MCF 10A (cell line): ENCODE results near the gene NELFA. TPM values are rescaled to one million over a fixed set of nuclear protein-coding genes. Genes with fewer than 3 reads are reported as not detected.
A peak's percentile ranks its signal among the peaks of the same experiment; 100 is the strongest.

Experiments
- BruUV-seq: library from RNA; stranded (reverse); fragments of 400-500 nt; replicated peaks from 2 replicates; lab custom pipeline; 2021; lab: Mats Ljungman, UMichigan
- CTCF ChIA-PET: fragments of 300-600 bp; sonication (Branson Sonifier 250); formaldehyde crosslinking; extraction: SDS; loops from one replicate; lab custom pipeline; 2021; ENCODE audit warnings: antibody characterized with exemption, inconsistent platforms; lab: Yijun Ruan, JAX
- POLR2A ChIA-PET: fragments of 300-600, 350-650 bp; sonication (Branson Sonifier 250); formaldehyde crosslinking; extraction: SDS; loops from one replicate; lab custom pipeline; 2020; ENCODE audit warnings: antibody characterized with exemption, inconsistent platforms; lab: Yijun Ruan, JAX
- DNase-seq: peaks from one replicate; pipeline ENCODE4 v3.0.0-alpha.2; 2018; ENCODE audit not compliant: unreplicated experiment
- H3K27ac Mint-ChIP-seq: one replicate; pipeline ENCODE4 v1.8.0; 2022; ENCODE audit warnings: mild to moderate bottlenecking, low read depth, mixed read lengths; ENCODE audit not compliant: unreplicated experiment
- H3K27me3 Mint-ChIP-seq: one replicate; pipeline ENCODE4 v1.8.0; 2022; ENCODE audit warnings: mixed read lengths; ENCODE audit not compliant: insufficient read depth, unreplicated experiment
- H3K36me3 Mint-ChIP-seq: one replicate; pipeline ENCODE4 v1.8.0; 2022; ENCODE audit warnings: mild to moderate bottlenecking, moderate library complexity, mixed read lengths; ENCODE audit not compliant: insufficient read depth, unreplicated experiment
- H3K4me1 Mint-ChIP-seq: one replicate; pipeline ENCODE4 v1.8.0; 2022; ENCODE audit warnings: mixed read lengths; ENCODE audit not compliant: insufficient read depth, unreplicated experiment
- H3K4me3 Mint-ChIP-seq: one replicate; pipeline ENCODE4 v1.8.0; 2022; ENCODE audit warnings: mild to moderate bottlenecking, moderate library complexity, mixed read lengths; ENCODE audit not compliant: unreplicated experiment
- H3K9me3 Mint-ChIP-seq: one replicate; pipeline ENCODE4 v1.8.0; 2022; ENCODE audit warnings: mixed read lengths; ENCODE audit not compliant: unreplicated experiment
- CTCF ChIP-seq: fragments of 200-600 bp; IDR thresholded peaks from one replicate; pipeline ENCODE4 v1.8.0; 2022; ENCODE audit warnings: antibody characterized with exemption, mild to moderate bottlenecking; ENCODE audit not compliant: unreplicated experiment
- intact Hi-C: fragments of 100-400 bp; cut with micrococcal nuclease; formaldehyde crosslinking; loops from 2 replicates; pipeline ENCODE4 v1.14.1; 2022
- total RNA-seq: library from RNA; stranded (reverse); gene quantifications from 2 replicates; pipeline ENCODE4 v1.2.3, GENCODE V29; 2022

The NELFA gene
- total RNA-seq, 1 experiment from 2014 or later = 36.2 TPM

GRCh38 chr4:1985294-1985693, 23.5 kb downstream of the NELFA start:
- peaks cover 78% of the 10 kb centered on the region for H3K36me3 Mint-ChIP-seq
- CTCF ChIA-PET = no interaction called here
- POLR2A ChIA-PET = no interaction called here

GRCh38 chr4:1984406-1985191, 24.2 kb downstream of the NELFA start:
- Mint-ChIP-seq H3K4me3 (no peak overlapping the region), H3K36me3 (peaks cover 80% of the 10 kb centered on the region)
- DNase-seq = no peak

More at GRCh38 chr4:1985294-1985693, 23.5 kb downstream of the NELFA start:
- intact Hi-C loops = no loop called here
- Mint-ChIP-seq H3K4me3 (no peak overlapping the region), H3K27me3 (no peaks in the 10 kb centered on the region), H3K4me1 (peaks cover 9% of the 10 kb centered on the region), H3K27ac (no peak overlapping the region), H3K9me3 (no peaks in the 10 kb centered on the region)
- BruUV-seq = no TSS peak
- TF ChIP-seq CTCF = no peak
- DNase-seq = no peak

GRCh38 chr4:1983846-1984405, 24.8 kb downstream of the NELFA start:
- no peak for DNase-seq
- Mint-ChIP-seq H3K27ac (peak overlapping the region; percentile 36), H3K27me3 (no peaks in the 10 kb centered on the region), H3K9me3 (no peaks in the 10 kb centered on the region), H3K4me3 (no peak overlapping the region), H3K36me3 (peaks cover 82% of the 10 kb centered on the region), H3K4me1 (peaks cover 9% of the 10 kb centered on the region)
- ChIA-PET POLR2A (interaction anchor here (0.6 to 1.0 kb wide), 2 partner anchors 8 to 44 kb away, joined by 3 to 4 read pairs; no protein-coding TSS in a partner anchor), CTCF (no interaction called here)
- intact Hi-C loops = no loop called here
- no TSS peak for BruUV-seq
- TF ChIP-seq CTCF = no peak

More at GRCh38 chr4:1984406-1985191, 24.2 kb downstream of the NELFA start:
- Mint-ChIP-seq H3K9me3 (no peaks in the 10 kb centered on the region), H3K4me1 (peaks cover 9% of the 10 kb centered on the region), H3K27ac (peak overlapping the region; percentile 36), H3K27me3 (no peaks in the 10 kb centered on the region)
- POLR2A ChIA-PET = interaction anchor here (1.0 kb wide), 1 partner anchor 45 kb away, joined by 4 read pairs; no protein-coding TSS in a partner anchor
- intact Hi-C loops = no loop called here
- CTCF ChIA-PET = no interaction called here
- no TSS peak for BruUV-seq
- TF ChIP-seq CTCF = no peak
